ENCODE data around the gene HOXB4. TPM values are rescaled to one million over a fixed set of nuclear protein-coding genes. Genes with fewer than 3 reads are reported as not detected.

HOXB4 gene
- total RNA-seq, 1 experiment from 2014 or later = 9.7 TPM

DNA sequence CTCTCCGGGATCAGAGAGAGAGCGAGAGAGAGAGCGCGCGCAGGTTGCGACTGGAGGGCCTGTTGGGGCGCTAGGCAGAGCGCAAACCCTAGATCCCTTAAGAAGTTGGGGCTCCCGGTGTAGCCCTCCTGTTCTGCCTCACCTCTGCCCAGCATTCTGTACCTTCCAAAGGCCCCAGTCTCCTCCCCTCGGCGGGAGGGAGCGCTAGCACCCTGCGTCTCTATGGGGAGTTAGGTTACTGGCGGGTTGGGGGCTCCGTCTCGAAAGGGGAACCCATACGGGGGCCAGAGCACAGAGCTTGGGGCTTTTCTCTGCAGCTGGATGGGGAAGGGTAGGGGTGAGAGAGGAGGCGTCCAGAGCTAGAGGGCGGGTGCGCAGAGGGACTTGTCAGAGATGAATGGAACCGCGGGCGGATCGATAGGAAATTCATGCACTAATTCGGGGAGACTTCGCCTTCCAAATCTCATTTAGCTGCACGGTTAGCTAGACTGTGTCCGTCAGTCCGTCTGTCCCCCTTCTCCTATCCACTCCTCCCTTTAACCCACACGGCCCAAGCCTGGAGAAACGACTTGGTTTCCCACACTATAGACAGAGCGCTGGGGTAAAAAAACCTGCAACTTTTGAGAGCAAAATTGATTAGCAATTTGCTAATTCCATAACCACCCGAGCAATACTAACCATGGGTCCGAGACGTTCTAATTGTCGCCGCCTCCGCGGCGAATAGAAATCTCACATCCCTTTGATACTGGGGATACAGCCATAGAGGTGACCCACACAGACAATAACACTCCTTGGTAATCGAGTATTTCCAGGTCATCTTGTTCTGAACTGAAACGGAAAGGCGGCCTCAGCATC, 693 bp upstream of the HOXB4 start:
- TF ChIP-seq EZH2 (IDR thresholded peaks at IDR 0.05; ENCODE audit: borderline replicate concordance, low read depth, low read length, poor library complexity, severe bottlenecking) = no peak
- TF ChIP-seq, protein P1, sequence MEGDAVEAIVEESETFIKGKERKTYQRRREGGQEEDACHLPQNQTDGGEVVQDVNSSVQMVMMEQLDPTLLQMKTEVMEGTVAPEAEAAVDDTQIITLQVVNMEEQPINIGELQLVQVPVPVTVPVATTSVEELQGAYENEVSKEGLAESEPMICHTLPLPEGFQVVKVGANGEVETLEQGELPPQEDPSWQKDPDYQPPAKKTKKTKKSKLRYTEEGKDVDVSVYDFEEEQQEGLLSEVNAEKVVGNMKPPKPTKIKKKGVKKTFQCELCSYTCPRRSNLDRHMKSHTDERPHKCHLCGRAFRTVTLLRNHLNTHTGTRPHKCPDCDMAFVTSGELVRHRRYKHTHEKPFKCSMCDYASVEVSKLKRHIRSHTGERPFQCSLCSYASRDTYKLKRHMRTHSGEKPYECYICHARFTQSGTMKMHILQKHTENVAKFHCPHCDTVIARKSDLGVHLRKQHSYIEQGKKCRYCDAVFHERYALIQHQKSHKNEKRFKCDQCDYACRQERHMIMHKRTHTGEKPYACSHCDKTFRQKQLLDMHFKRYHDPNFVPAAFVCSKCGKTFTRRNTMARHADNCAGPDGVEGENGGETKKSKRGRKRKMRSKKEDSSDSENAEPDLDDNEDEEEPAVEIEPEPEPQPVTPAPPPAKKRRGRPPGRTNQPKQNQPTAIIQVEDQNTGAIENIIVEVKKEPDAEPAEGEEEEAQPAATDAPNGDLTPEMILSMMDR (conservative IDR thresholded peaks at IDR 0.05; ENCODE audit: low read depth, low read length) = no peak
- Histone ChIP-seq H3K36me3 (ENCODE audit: insufficient read depth, low read length, poor library complexity, severe bottlenecking) (no peaks in the 10 kb centered on the region), H3K4me1 (ENCODE audit: insufficient read depth, low read length, poor library complexity, severe bottlenecking) (peaks cover 36% of the 10 kb centered on the region), H3K27ac (ENCODE audit: low read depth, low read length, poor library complexity, severe bottlenecking) (peak overlapping the region; percentile 79), H3K4me3 (ENCODE audit: low read depth, low read length, poor library complexity, severe bottlenecking) (peak overlapping the region; percentile 57), H3K27me3 (replicated peaks; ENCODE audit: insufficient read depth, low read depth, low read length, poor library complexity) (no peaks in the 10 kb centered on the region), H3K9me3 (ENCODE audit: low read depth, low read length, poor library complexity, severe bottlenecking) (no peaks in the 10 kb centered on the region)
- POLR2A ChIA-PET (ENCODE audit: low non-redundant PET) = no interaction called here
- DNase-seq (ENCODE audit: low spot score) = no peak
- intact Hi-C loops (cut with micrococcal nuclease; ENCODE audit: unreplicated experiment) = no loop called here
- BruUV-seq (replicated peaks) = no TSS peak
- CTCF ChIA-PET = interaction anchor here (0.6 kb wide), 1 partner anchor 9 kb away, joined by 3 read pairs; no protein-coding TSS in a partner anchor

DNA sequence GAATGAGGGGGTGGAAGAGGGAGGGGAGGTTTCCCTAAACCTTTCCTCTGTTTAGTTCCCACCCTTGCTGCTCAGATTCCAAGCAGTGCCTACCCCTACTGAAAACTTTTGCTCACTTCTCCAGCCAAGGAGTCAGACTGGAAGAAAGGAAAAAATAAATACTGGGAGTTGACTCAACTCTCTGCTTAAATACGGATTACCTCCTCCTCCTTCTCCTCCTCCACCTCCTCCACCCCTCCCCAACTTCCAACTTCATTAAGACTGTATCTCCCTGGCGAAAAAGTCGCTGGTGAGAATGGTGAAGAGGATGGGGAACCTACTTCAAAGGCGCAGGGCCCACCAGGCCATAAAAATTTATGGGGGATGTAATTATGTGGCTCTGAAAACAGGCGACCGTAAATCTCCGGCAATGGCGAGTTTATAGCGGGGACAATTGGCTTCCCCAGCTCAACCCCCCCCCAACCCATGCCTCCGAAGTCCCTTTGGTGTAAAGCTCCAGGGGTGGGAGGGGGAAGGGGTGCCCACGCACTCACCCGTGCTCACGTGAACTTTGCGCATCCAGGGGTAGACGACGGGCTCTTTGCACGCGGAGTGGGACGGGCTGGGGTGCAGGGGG, 712 bp downstream of the HOXB4 start:
- Histone ChIP-seq H3K9me3 (ENCODE audit: low read depth, low read length, poor library complexity, severe bottlenecking) (no peaks in the 10 kb centered on the region), H3K27ac (ENCODE audit: low read depth, low read length, poor library complexity, severe bottlenecking) (peak overlapping the region; percentile 49), H3K36me3 (ENCODE audit: insufficient read depth, low read length, poor library complexity, severe bottlenecking) (no peaks in the 10 kb centered on the region), H3K4me3 (ENCODE audit: low read depth, low read length, poor library complexity, severe bottlenecking) (peak overlapping the region; percentile 57), H3K4me1 (ENCODE audit: insufficient read depth, low read length, poor library complexity, severe bottlenecking) (peaks cover 40% of the 10 kb centered on the region), H3K27me3 (replicated peaks; ENCODE audit: insufficient read depth, low read depth, low read length, poor library complexity) (no peaks in the 10 kb centered on the region)
- no TSS peak for BruUV-seq (replicated peaks)
- DNase-seq (ENCODE audit: low spot score) = peak; percentile 69
- ChIA-PET CTCF (interaction anchor here (0.6 kb wide), 2 partner anchors 56 to 206 kb away, joined by 3 to 5 read pairs; no protein-coding TSS in a partner anchor), POLR2A (ENCODE audit: low non-redundant PET) (interaction anchor here (0.6 kb wide), 1 partner anchor 253 kb away, joined by 6 read pairs; no protein-coding TSS in a partner anchor)
- no peak for TF ChIP-seq EZH2 (IDR thresholded peaks at IDR 0.05; ENCODE audit: borderline replicate concordance, low read depth, low read length, poor library complexity, severe bottlenecking)
- TF ChIP-seq, protein P1 (conservative IDR thresholded peaks at IDR 0.05; ENCODE audit: low read depth, low read length) = no peak
- intact Hi-C loops (cut with micrococcal nuclease; ENCODE audit: unreplicated experiment) = loop anchor here (2.0 kb wide), 1 partner anchor 35 kb away; no protein-coding TSS in a partner anchor

DNA sequence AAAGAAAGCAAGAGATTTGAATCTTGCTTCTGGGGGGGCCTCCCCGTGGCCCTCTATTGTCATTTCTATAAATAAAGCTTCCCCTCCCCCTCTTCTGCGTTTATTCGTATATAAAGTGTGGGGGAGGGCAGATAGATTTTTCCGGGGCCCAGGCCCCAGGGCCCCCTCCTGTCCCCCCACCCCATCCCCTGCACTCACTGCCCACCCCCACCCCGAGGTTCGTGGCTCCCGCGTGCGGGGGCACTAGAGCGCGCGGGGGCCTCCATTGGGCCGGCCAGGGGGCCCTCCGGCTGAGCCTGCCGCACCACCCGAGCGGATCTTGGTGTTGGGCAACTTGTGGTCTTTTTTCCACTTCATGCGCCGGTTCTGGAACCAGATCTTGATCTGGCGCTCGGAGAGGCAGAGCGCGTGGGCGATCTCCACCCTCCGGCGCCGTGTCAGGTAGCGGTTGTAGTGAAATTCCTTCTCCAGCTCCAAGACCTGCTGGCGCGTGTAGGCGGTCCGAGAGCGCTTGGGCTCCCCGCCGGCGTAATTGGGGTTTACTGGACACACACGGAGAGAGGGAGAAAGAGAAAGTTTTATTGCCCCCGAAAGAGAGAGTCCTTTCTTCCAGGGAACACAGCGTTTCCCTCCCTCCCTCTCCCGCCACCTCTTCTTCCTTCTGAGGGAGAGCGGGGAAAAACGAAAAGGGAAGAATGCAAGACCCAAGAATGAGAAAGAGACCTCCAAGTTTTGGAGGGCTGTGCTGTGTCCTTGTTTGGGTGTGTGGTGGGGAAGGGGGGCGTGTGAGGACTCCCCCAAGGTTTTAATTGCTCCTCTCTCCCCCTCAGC, 1.5 kb downstream of the HOXB4 start:
- no peak for TF ChIP-seq EZH2 (IDR thresholded peaks at IDR 0.05; ENCODE audit: borderline replicate concordance, low read depth, low read length, poor library complexity, severe bottlenecking)
- TF ChIP-seq, protein P1 (conservative IDR thresholded peaks at IDR 0.05; ENCODE audit: low read depth, low read length) = no peak
- Histone ChIP-seq H3K4me3 (ENCODE audit: low read depth, low read length, poor library complexity, severe bottlenecking) (peak overlapping the region; percentile 57), H3K27me3 (replicated peaks; ENCODE audit: insufficient read depth, low read depth, low read length, poor library complexity) (no peaks in the 10 kb centered on the region), H3K9me3 (ENCODE audit: low read depth, low read length, poor library complexity, severe bottlenecking) (no peaks in the 10 kb centered on the region), H3K36me3 (ENCODE audit: insufficient read depth, low read length, poor library complexity, severe bottlenecking) (no peaks in the 10 kb centered on the region), H3K4me1 (ENCODE audit: insufficient read depth, low read length, poor library complexity, severe bottlenecking) (peaks cover 38% of the 10 kb centered on the region), H3K27ac (ENCODE audit: low read depth, low read length, poor library complexity, severe bottlenecking) (peak overlapping the region; percentile 49)
- no TSS peak for BruUV-seq (replicated peaks)
- ChIA-PET POLR2A (ENCODE audit: low non-redundant PET) (no interaction called here), CTCF (no interaction called here)
- intact Hi-C loops (cut with micrococcal nuclease; ENCODE audit: unreplicated experiment) = loop anchor here (2.0 kb wide), 1 partner anchor 34 kb away; no protein-coding TSS in a partner anchor
- DNase-seq (ENCODE audit: low spot score) = peak; percentile 71

All from A673 (cell line).